Stimulated activated CD8-positive, alpha-beta memory T cell treated with anti-CD3 and anti-CD28 coated beads, Interleukin-7, amount 100 ng/mL, for 48 hours (primary cell): ENCODE measurements around the gene PCYT1A.

ENCODE experiments used
- DNase-seq, 2 donors: peaks; one replicate each; pipeline ENCODE4 v3.0.0-alpha.2; 2020; ENCODE audit warnings: low read depth in 1 of 2; ENCODE audit errors: extremely low read depth in 1 of 2

The PCYT1A gene

DNA sequence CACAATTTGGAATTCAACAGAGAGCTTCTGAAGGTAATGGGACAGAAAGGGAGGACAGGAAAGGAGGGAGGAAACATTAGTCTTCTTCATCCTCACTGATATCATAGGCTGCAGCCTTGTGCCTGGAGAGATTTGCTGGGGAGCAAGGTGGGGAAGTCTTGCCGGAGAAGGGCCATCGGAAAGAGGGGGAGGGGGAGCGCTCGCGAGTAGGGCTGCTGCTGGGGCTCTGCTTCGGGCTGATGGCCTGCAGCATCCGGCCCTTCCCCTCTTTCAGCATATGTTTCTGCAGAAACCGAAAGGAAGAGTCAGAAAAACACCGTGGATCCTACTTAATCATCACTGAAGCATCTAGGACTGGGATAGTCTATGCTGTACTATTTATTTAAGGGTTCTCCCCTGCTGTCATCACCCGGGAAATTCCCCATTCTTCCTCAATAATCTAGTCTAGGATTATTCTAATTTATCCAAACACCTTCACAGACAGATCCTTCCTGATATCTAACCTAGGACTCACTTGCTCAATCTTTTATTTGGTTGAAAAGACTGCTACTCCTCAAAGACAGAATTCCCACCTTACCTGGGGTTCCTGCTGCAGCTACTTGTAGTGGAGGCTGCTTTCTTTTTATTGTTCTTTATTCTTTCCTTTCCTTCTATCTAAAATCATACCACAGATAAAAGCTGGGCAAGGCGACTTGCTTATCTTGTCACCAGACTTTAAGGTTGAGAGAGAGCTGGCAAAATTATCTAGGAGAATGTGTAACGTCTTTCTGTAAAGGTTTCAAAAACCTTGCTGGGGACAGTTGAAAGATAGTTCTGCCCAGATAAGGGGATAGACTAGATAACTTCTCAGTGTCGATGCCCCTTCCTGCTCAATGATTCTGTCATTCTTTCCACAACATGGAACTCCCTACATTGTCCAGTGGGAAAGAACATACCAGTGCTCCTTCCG lies 48.6 kb downstream of the PCYT1A start:
- no peak for DNase-seq

DNA sequence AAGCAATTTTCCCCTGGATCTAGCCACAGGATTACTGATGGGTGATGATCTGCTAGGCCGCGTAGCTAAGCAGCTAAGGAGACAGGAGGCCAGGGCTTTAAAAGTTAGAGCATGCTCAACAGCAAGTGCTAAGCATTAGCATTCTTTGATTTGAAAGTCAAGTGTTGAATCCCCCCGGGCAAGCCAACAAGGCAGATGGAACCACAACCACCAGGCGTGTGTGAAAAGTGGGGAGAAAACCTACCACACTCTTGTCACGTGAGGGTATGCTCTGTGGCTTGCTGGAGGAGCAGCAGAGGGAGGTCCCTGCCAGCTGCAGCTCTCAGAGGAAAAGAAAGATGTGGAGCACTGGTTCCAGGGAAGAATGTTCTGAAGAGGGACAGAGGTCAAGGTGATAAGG lies 50.3 kb downstream of the PCYT1A start:
- DNase-seq: no peak

- no peak for DNase-seq
Measured at GRCh38 chr3:196236223-196236622, 51.3 kb downstream of the PCYT1A start.

DNA sequence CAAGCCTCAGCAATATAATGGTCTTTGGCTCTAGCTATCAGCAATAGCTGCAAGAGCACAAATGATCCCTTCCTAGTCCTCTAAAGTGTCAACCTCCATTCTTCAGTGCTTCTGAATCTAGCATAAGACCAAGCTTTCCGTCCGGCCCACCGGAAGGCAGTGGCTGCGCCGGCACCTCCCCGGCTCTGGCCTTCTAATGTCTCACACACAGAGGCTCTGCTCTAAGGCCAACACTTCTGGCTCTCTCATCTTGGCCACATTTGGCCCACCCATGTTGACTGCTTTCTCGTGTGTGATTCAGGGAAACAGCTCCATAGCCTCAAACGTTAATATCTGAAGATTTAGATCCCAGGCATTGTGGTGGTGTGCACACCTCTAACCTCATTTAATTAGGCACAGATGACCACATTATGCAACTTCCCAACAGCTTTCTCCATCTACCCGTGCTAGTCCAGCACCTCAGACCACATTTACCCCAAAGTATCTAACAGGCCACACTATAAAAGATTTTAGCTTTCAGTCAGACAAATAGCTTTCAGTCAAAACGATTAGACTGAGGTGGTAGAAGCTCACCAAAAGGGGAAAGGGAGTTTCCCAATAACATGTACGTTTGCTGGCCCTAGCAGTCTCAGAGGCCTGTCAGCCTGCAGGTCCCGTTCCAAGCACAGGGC lies 51.9 kb downstream of the PCYT1A start:
- no peak for DNase-seq

DNA sequence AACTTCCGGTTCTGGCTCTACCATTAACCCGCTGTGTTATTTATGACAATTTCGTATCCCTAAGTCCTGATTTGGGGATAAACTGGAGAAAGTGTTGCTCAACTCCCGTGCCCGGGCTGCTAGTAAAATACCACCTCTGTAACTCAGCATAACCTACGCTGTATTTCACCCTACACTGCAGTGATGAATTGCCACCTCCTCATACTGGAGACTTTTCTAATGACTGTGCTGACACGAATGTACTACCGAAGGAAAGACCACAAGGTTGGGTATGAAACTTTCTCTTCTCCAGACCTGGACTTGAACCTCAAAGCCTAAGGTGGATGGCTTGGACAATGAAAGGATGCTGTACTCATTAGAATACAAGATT lies 54.7 kb downstream of the PCYT1A start:
- DNase-seq: no peak

DNA sequence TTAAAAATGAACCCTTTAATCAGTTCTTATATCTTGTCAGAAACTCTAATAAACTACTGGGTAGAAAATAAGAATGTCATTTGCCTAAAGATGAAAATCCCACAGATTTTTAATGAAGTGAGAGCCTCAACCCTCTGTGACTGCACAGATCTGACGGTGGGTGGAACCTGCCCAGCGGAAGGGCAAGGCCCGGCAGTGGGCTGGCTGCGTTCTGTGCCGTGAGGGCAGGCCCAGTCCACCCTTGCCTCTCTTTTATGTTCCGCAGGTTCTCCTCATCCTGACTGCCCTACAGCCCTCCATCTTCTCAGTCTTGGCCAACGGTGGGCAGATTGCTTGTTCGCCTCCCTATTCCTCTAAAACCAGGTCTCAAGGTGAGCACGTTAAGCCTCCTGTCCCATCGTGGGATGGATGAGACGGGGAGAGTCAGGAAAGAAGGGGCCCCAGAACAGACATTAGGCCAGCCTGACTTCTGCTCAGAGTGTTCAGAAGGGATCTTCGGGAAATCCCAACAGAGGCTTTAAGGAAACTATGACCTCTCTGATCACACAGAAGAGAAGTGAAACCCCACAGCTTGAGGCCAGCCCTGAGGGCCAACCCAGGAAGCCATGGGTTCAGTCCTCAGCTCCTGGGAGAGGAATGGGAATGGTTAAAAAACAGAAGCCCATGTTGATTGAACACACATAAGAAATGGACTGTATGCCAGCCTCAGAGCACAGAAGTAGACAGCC lies 55.2 kb downstream of the PCYT1A start:
- DNase-seq: no peak

DNA sequence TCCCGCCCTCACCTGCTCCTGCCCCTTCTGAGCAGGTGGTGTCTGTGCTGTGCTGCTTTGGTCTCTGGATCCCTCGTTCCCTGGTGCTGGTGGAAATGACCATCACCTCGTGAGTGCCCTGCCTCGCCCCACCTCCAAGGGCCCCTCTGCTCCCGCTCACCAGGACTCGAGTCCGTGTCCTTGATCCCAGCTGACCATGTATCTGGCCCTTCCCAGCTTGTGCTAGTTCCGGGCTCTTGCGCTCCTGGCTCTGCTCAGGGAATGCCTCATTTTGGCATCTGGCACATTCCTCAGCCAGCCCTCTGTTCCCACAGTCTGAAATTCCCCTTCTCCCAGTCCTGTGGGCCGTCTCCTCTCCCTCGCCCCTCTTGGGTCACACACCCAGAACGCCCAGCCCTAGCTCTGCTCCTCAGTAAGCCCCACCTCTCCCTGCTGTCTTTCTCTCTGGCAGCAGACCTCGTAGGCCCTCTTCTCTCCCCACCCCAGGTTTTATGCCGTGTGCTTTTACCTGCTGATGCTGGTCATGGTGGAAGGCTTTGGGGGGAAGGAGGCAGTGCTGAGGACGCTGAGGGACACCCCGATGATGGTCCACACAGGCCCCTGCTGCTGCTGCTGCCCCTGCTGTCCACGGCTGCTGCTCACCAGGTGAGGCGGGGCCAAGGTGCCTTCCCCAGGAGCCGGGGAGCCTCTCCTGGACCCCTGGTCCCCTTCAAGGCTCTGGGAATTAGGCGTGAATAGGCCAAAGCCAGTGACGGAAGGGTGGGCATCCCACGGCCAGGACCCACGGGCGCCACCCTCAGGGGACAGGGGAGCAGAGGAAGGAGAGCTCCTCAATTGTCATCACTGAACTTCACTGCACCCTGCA lies 59.7 kb downstream of the PCYT1A start:
- no peak for DNase-seq

DNA sequence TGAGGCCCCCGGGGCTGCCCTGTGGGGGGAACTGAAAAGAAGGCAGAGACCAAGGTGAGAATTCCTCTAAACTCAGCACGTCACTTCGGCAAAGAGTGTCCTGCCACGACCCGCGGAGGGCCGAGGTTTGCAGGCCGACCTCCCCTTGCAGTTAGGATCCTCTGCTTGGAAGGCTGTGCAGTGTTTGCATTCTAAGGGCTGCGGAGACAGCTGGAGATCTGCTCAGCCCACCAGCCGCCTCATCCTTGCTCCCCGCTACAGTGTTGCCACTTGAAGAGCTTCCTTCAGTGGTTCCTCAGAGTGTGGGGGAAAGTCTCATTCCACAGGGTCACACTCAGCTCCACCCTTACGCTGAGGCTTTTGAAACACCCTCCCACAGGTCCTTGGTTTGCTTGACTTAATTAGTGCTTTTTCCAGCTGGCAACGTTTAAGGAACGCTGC lies 60.4 kb downstream of the PCYT1A start:
- DNase-seq: no peak

DNA sequence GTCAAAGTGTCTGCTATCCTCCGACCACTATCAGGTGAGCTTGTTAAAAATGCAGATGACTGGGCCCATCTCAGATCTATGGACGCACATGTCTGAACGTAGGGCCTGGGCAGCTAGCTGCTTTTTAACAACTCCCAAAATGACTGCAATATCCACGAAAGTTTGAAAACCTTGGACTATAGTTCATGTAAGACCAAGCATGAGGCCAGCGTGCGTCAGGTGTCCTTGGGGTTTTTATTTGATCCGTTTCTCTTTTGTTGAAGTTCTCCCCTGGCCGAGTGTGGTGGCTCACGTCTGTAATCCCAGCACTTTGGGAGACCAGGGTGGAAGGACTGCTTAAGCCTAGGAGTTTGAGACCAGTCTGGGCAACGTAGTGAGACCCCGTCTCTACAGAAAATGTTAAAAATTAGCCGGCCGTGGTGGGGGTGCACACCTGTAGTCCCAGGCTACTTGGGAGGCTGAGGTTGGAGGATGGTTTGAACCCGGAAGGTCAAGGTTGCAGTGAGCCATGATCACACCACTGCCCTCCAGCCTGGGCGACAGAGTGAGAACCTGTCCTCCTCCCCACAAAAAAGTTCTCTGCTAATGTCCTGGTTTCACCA lies 61.7 kb downstream of the PCYT1A start:
- DNase-seq: no peak

DNA sequence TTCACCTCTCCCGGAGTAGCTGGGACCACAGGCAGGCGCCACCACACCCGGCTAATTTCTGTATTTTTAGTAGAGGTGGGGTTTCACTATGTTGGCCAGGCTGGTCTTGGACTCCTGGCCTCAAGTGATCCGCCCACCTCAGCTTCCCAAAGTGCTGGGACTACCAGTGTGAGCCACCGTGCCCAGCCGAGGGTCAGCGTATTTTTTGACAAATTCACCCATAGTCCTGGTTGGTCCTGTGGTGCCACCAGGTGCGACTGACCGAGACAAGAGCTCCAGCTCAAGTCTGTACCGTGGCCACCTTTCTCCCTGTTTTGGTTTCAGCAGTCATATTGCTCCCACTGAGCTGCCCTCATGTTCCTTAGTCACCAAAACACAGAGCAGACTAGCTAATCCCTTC lies 62.4 kb downstream of the PCYT1A start:
- DNase-seq: no peak

GRCh38 chr3:196222876-196223595 lies 64.5 kb downstream of the PCYT1A start:
- DNase-seq: no peak

GRCh38 chr3:196220991-196221390 lies 66.5 kb downstream of the PCYT1A start:
- no peak for DNase-seq

GRCh38 chr3:196220587-196220986 lies 66.9 kb downstream of the PCYT1A start:
- DNase-seq: no peak

DNA sequence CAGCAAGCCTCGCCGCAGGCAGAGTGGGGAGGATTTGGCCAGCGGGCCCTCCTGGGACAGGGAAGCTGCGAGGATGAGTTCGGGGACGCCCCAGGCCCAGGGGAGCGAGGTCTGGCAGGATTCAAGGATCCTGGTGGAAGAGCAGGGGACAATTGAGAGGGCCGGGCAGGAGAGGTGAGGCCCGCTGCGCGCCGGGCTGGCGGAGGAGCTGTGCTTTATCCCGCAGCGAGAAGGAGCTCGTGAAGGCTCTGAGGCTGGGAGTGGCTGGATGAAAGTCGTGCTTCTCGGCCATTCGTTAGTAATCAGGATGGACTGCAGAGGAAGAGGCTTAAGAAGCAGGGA lies 67.6 kb downstream of the PCYT1A start:
- DNase-seq: no peak

GRCh38 chr3:196219194-196219969 lies 68.1 kb downstream of the PCYT1A start:
- DNase-seq: peak; percentile 7 to 39

DNA sequence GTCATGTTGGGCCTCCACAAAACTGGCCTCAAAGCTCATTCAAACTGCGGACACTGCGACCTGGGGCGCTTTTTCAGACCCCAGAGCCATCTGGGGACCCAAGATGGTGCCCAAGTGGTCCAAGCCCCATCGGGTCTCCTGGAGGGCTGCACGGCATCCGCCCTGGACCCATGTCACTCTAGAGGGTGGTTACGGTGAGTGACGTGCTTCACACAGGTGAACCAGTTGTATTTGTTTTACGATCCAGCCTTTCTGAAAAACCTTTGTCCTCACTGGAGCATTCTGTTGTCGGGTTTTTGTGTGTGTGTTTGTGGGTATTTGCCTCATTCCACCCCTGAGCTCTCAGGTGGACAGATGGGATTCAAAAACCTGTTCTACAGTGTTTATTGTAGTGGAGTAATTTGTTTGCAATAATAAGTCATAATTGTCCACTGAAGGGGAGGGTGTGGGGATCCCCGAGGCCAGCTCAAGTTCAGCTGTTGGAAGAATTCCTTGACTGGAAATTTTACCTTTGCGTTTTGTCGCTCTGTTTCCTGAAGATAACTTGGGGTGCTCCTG lies 69.3 kb downstream of the PCYT1A start:
- DNase-seq: no peak

- no peak for DNase-seq
Measured at GRCh38 chr3:196217307-196218154, 70.0 kb downstream of the PCYT1A start.
